B cell (primary cell): Measurements from ENCODE around the gene CNTF. TPM values are rescaled to one million over a fixed set of nuclear protein-coding genes. Genes with fewer than 3 reads are reported as not detected.

Source experiments
- ATAC-seq: fragments of 200-7000 bp; cut with Tn5 transposase; one replicate; pipeline ENCODE4 v1.10.0; 2021; ENCODE audit warnings: low read depth, mild to moderate bottlenecking, moderate number of reproducible peaks, moderate library complexity
- CTCF ChIA-PET: fragments of 350-600 bp; sonication (Branson Sonifier 250); formaldehyde crosslinking; loops from one replicate; lab custom pipeline; 2021; ENCODE audit warnings: antibody characterized with exemption, inconsistent platforms; lab: Charles Lee
- POLR2A ChIA-PET: fragments of 350-600 bp; sonication (Branson Sonifier 250); formaldehyde crosslinking; loops from one replicate; lab custom pipeline; 2021; ENCODE audit warnings: antibody characterized with exemption; lab: Charles Lee
- DNase-seq: peaks from one replicate; pipeline ENCODE4 v3.0.0; 2013
- H2AFZ ChIP-seq: 2 replicates; pipeline ENCODE4 v1.6.1; 2012; ENCODE audit warnings: mild to moderate bottlenecking, low read depth, low read length; ENCODE audit not compliant: insufficient read depth, poor library complexity, severe bottlenecking
- H3K27ac ChIP-seq, 2 donors: 1 replicate in 1 of 2; 2 replicates in 1 of 2; pipeline ENCODE4 v1.5.1; 2012 to 2013; ENCODE audit warnings: low read length in 2 of 2, mild to moderate bottlenecking in 2 of 2, moderate library complexity in 1 of 2
- H3K27me3 ChIP-seq, 4 experiments: fragments of 200-600 bp in 1 of 4; sonication (generic) in 1 of 4; replicated peaks in 1 of 4; 1 replicate in 2 of 4; 2 replicates in 2 of 4; pipeline versions ENCODE4 v1.6.1 to v1.7.0; 2013 to 2016; ENCODE audit warnings: low read length in 3 of 4, mild to moderate bottlenecking in 2 of 4, mixed read lengths in 1 of 4, moderate library complexity in 1 of 4; ENCODE audit not compliant: insufficient read depth in 4 of 4, control insufficient read depth in 3 of 4; ENCODE audit errors: control extremely low read depth in 1 of 4
- H3K36me3 ChIP-seq, 2 experiments: replicated peaks in 1 of 2; 1 replicate in 1 of 2; 2 replicates in 1 of 2; pipeline versions ENCODE4 v1.6.1 to v1.7.1; 2013; ENCODE audit warnings: low read length in 1 of 2; ENCODE audit not compliant: insufficient read depth in 2 of 2, control insufficient read depth in 1 of 2; ENCODE audit errors: control extremely low read depth in 1 of 2, extremely low read depth in 1 of 2
- H3K4me1 ChIP-seq, 2 donors: fragments of 200-600 bp in 1 of 2; sonication (generic) in 1 of 2; 1 replicate in 1 of 2; 2 replicates in 1 of 2; pipeline versions ENCODE4 v1.5.1 to v1.6.1; 2013 to 2017; ENCODE audit warnings: low read length in 2 of 2; ENCODE audit not compliant: control insufficient read depth in 2 of 2, insufficient read depth in 2 of 2
- H3K4me2 ChIP-seq: replicated peaks from 2 replicates; pipeline ENCODE3; 2012; ENCODE audit warnings: mild to moderate bottlenecking, low read depth, low read length; ENCODE audit not compliant: poor library complexity, severe bottlenecking
- H3K4me3 ChIP-seq, 5 experiments: fragments of 200-600 bp in 1 of 5; sonication (generic) in 1 of 5; 1 replicate in 3 of 5; 2 replicates in 2 of 5; pipeline versions ENCODE4 v1.5.1 to v1.7.0; 2011 to 2016; ENCODE audit warnings: low read length in 4 of 5, mild to moderate bottlenecking in 4 of 5, low read depth in 2 of 5, control low read depth in 1 of 5, moderate library complexity in 1 of 5; ENCODE audit not compliant: insufficient read depth in 1 of 5; ENCODE audit errors: control extremely low read depth in 1 of 5, extremely low read depth in 1 of 5
- H3K79me2 ChIP-seq: fragments of 200-600 bp; sonication (generic); one replicate; pipeline ENCODE4 v1.6.0; 2016; ENCODE audit warnings: low read length; ENCODE audit not compliant: control insufficient read depth, insufficient read depth
- H3K9ac ChIP-seq: fragments of 200-600 bp; sonication (generic); 2 replicates; pipeline ENCODE4 v1.6.1; 2017; ENCODE audit warnings: mild to moderate bottlenecking, low read length, moderate library complexity
- H3K9me3 ChIP-seq, 3 donors: one replicate each; pipeline versions ENCODE4 v1.6.1 to v1.7.1; 2013; ENCODE audit warnings: low read length in 2 of 3; ENCODE audit not compliant: control insufficient read depth in 2 of 3, insufficient read depth in 1 of 3; ENCODE audit errors: control extremely low read depth in 1 of 3
- H4K20me1 ChIP-seq: 2 replicates; pipeline ENCODE4 v1.6.0; 2012; ENCODE audit warnings: mild to moderate bottlenecking, low read length; ENCODE audit not compliant: insufficient read depth, control insufficient read depth, poor library complexity, severe bottlenecking
- H3K27ac Mint-ChIP-seq: one replicate; pipeline ENCODE4 v1.8.0; 2021; ENCODE audit warnings: mixed read lengths
- H3K27me3 Mint-ChIP-seq: one replicate; pipeline ENCODE4 v1.8.0; 2021; ENCODE audit warnings: mixed read lengths
- H3K4me1 Mint-ChIP-seq: one replicate; pipeline ENCODE4 v1.8.0; 2021; ENCODE audit warnings: mixed read lengths
- H3K4me3 Mint-ChIP-seq: one replicate; pipeline ENCODE4 v1.8.0; 2021; ENCODE audit warnings: mixed read lengths
- H3K9me3 Mint-ChIP-seq: one replicate; pipeline ENCODE4 v1.8.0; 2022; ENCODE audit warnings: mixed read lengths; ENCODE audit not compliant: insufficient read depth
- EZH2 ChIP-seq: IDR thresholded peaks from 2 replicates; pipeline ENCODE4 v1.6.1; 2012; ENCODE audit warnings: borderline replicate concordance, low read depth, mild to moderate bottlenecking, moderate library complexity, low read length; ENCODE audit not compliant: insufficient read depth, poor library complexity, severe bottlenecking
- WGBS: methylation state at CpG from one replicate; pipeline ENCODE4 v1.1.5; 2013; ENCODE audit warnings: missing lambda C conversion rate; ENCODE audit not compliant: insufficient coverage; 5-methylcytosine and 5-hydroxymethylcytosine counted together
- intact Hi-C: fragments of 100-400 bp; cut with micrococcal nuclease; formaldehyde crosslinking; loops from one replicate; pipeline ENCODE4 v1.10.0; 2022
- polyA plus RNA-seq: library from polyadenylated mRNA; depleted of rRNA; stranded (reverse); fragments of >200 nt; gene quantifications from 2 replicates; pipeline ENCODE4 v1.2.3, GENCODE V29; 2012
- total RNA-seq, 2 donors: library from RNA; stranded (reverse); fragments of 120-200 nt in 1 of 2; gene quantifications; 1 replicate in 1 of 2; 2 replicates in 1 of 2; pipeline versions ENCODE4 v1.2.3 to v1.2.4, GENCODE V29; 2013 to 2022
- TF ChIP-seq, protein P1 (sequence below): fragments of 200-600 bp; IDR thresholded peaks from one replicate; pipeline ENCODE4 v1.8.0; 2022; ENCODE audit warnings: antibody characterized with exemption, mild to moderate bottlenecking

Gene CNTF
- total and polyA plus RNA-seq, 2 donors (not counting 1 experiment from before 2014, with no cell fraction given), result 1.4 to 4.8 TPM

DNA sequence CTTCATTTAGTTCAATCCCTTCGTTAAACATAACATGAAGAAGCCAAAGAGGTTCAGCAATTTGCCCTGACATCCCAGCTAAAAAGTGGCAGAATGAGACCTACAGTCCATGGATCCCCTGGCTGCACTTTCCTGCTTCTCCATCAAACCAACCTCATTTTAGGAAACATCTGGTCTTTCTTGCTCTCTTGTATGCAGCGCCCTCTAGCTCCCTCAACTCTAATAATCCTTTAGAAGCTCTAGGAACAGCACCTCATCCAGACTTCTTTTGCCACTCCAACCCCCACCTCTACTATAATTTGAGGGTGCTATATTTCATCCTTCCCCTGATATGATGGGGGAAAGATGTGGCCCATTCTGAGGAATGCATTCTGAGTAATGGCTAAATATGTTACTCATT is 7.4 kb downstream of the CNTF start:
- H3K4me1 Mint-ChIP-seq, result peaks cover 21% of the 10 kb centered on the region
- H4K20me1 ChIP-seq, result no peaks in the 10 kb centered on the region
- H3K9me3 ChIP-seq, result no peaks in the 10 kb centered on the region
- ChIA-PET CTCF (interaction anchor here (0.6 to 5.0 kb wide), 23 partner anchors 9 to 811 kb away, joined by 3 to 81 read pairs (median 6); partner anchors contain the start of genes LPXN and ZFP91), POLR2A (no interaction called here)
- H3K27me3 Mint-ChIP-seq, result no peaks in the 10 kb centered on the region
- H2AFZ ChIP-seq, result no peak overlapping the region
- WGBS, result 13% methylated on average over 1 of the region's 2 CpGs
- no peak for ATAC-seq
- H3K4me2 ChIP-seq, result no peak overlapping the region
- DNase-seq, result peak; percentile 50
- no peak overlapping the region for H3K4me3 ChIP-seq
- peaks cover 3 to 5% of the 10 kb centered on the region in 2 donors for H3K4me1 ChIP-seq
- H3K27ac ChIP-seq, result no peak overlapping the region
- TF ChIP-seq, protein P1, sequence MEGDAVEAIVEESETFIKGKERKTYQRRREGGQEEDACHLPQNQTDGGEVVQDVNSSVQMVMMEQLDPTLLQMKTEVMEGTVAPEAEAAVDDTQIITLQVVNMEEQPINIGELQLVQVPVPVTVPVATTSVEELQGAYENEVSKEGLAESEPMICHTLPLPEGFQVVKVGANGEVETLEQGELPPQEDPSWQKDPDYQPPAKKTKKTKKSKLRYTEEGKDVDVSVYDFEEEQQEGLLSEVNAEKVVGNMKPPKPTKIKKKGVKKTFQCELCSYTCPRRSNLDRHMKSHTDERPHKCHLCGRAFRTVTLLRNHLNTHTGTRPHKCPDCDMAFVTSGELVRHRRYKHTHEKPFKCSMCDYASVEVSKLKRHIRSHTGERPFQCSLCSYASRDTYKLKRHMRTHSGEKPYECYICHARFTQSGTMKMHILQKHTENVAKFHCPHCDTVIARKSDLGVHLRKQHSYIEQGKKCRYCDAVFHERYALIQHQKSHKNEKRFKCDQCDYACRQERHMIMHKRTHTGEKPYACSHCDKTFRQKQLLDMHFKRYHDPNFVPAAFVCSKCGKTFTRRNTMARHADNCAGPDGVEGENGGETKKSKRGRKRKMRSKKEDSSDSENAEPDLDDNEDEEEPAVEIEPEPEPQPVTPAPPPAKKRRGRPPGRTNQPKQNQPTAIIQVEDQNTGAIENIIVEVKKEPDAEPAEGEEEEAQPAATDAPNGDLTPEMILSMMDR, result peak; percentile 47
- TF ChIP-seq EZH2, result no peak
- peaks cover 2 to 5% of the 10 kb centered on the region in 2 experiments for H3K36me3 ChIP-seq
- no peak overlapping the region for H3K4me3 Mint-ChIP-seq
- intact Hi-C loops, result loop anchor here (1.0 kb wide), 1 partner anchor 62 kb away; no protein-coding TSS in a partner anchor
- peak overlapping the region; percentile 8 for H3K27ac Mint-ChIP-seq
- H3K9ac ChIP-seq, result no peak overlapping the region
- no peaks in the 10 kb centered on the region for H3K79me2 ChIP-seq
- H3K27me3 ChIP-seq, result no peaks in the 10 kb centered on the region
- no peaks in the 10 kb centered on the region for H3K9me3 Mint-ChIP-seq

GRCh38 chr11:58631378-58631777 is 8.9 kb downstream of the CNTF start:
- Histone ChIP-seq H3K4me3 (no peak overlapping the region), H3K27ac (no peak overlapping the region), H3K4me1 (peaks cover 3 to 5% of the 10 kb centered on the region in 2 donors), H3K36me3 (no peaks in the 10 kb centered on the region), H3K9me3 (no peaks in the 10 kb centered on the region), H2AFZ (no peak overlapping the region), H4K20me1 (no peaks in the 10 kb centered on the region), H3K9ac (no peak overlapping the region), H3K27me3 (no peaks in the 10 kb centered on the region), H3K4me2 (no peak overlapping the region), H3K79me2 (no peaks in the 10 kb centered on the region)
- ATAC-seq (no peak), DNase-seq (no peak)
- 87% methylated on average over 3 of the region's 3 CpGs for WGBS
- Mint-ChIP-seq H3K27me3 (no peaks in the 10 kb centered on the region), H3K9me3 (no peaks in the 10 kb centered on the region), H3K4me3 (no peak overlapping the region), H3K27ac (no peak overlapping the region), H3K4me1 (peaks cover 18% of the 10 kb centered on the region)
- CTCF ChIA-PET, result interaction anchor here (1.1 to 3.1 kb wide), 4 partner anchors 20 to 227 kb away, joined by 3 to 12 read pairs (median 3); no protein-coding TSS in a partner anchor
- TF ChIP-seq, protein P1, result no peak
- TF ChIP-seq EZH2, result no peak
- POLR2A ChIA-PET, result no interaction called here
- intact Hi-C loops, result no loop called here
